Retinal pigment epithelial cell (primary cell): ENCODE measurements around the gene PAPOLA.
"Not testable (repeated sequence)": the region's sequence is repeated elsewhere in the genome, so short reads cannot be mapped to it uniquely, and the experiment has no call there.

ENCODE experiments used
- DNase-seq: peaks from one replicate; pipeline ENCODE4 v3.0.0-alpha.2; 2010; ENCODE audit warnings: low read depth
- H3K4me3 ChIP-seq: 2 replicates; pipeline ENCODE4 v1.5.1; 2011; ENCODE audit warnings: mild to moderate bottlenecking, low read length, control low read depth, moderate library complexity
- CTCF ChIP-seq: conservative IDR thresholded peaks from 2 replicates; pipeline ENCODE4 v1.5.1; 2011; ENCODE audit warnings: low read depth, low read length, control low read depth, inconsistent platforms

The PAPOLA gene

GRCh38 chr14:96501217-96501739, 904 bp upstream of the PAPOLA start:
- TF ChIP-seq CTCF = no peak
- no peak for DNase-seq

GRCh38 chr14:96502621-96503305, 581 bp downstream of the PAPOLA start:
- peak overlapping the region; percentile 79 for H3K4me3 ChIP-seq
- no peak for TF ChIP-seq CTCF
- no peak for DNase-seq

More at GRCh38 chr14:96501217-96501739, 904 bp upstream of the PAPOLA start:
- H3K4me3 ChIP-seq = peak overlapping the region; percentile 79

GRCh38 chr14:96503306-96503679, 1.1 kb downstream of the PAPOLA start:
- TF ChIP-seq CTCF = no peak
- no peak for DNase-seq
- peak overlapping the region; percentile 79 for H3K4me3 ChIP-seq

GRCh38 chr14:96504353-96504752, 2.2 kb downstream of the PAPOLA start:
- not testable (repeated sequence) for DNase-seq, H3K4me3 ChIP-seq

- no peak overlapping the region for H3K4me3 ChIP-seq
- no peak for DNase-seq
- no peak for TF ChIP-seq CTCF
These were observed 5.5 kb downstream of the PAPOLA start for GRCh38 chr14:96507723-96508122.

- TF ChIP-seq CTCF = no peak
- no peak overlapping the region for H3K4me3 ChIP-seq
- DNase-seq = no peak
These were observed 6.7 kb downstream of the PAPOLA start for GRCh38 chr14:96508900-96509299.

- no peak for DNase-seq
- H3K4me3 ChIP-seq = no peak overlapping the region
- no peak for TF ChIP-seq CTCF
These were observed 7.4 kb downstream of the PAPOLA start for GRCh38 chr14:96509457-96510090.
